GM12872 (cell line): Measurements from ENCODE around the gene PLXNA4.

Experiments used
- TF ChIP-seq, protein P1 (sequence below): IDR thresholded peaks from 3 replicates; pipeline ENCODE4 v1.5.1; 2011; ENCODE audit warnings: low read depth, mild to moderate bottlenecking, low read length, moderate library complexity; ENCODE audit not compliant: insufficient read depth

Gene PLXNA4

DNA sequence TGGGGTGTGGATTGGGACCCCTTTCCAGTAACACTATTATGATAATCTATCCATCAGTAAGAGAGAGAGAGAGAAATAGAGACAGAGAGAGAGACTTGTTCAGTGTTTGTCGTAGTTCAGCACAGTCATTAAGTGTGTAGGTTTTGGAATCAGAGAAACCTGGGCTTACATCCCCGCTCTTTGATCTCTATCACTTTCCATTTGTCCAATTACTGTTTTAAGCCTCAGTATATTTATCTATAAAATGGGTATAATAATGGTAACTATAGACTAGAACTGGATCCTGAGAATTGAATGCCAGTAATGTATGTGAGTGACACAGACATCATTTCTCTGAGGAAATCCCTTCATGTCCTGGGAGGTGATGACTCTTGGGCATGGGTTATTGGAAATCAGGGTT is 460.5 kb downstream of the PLXNA4 start:
- TF ChIP-seq, protein P1, sequence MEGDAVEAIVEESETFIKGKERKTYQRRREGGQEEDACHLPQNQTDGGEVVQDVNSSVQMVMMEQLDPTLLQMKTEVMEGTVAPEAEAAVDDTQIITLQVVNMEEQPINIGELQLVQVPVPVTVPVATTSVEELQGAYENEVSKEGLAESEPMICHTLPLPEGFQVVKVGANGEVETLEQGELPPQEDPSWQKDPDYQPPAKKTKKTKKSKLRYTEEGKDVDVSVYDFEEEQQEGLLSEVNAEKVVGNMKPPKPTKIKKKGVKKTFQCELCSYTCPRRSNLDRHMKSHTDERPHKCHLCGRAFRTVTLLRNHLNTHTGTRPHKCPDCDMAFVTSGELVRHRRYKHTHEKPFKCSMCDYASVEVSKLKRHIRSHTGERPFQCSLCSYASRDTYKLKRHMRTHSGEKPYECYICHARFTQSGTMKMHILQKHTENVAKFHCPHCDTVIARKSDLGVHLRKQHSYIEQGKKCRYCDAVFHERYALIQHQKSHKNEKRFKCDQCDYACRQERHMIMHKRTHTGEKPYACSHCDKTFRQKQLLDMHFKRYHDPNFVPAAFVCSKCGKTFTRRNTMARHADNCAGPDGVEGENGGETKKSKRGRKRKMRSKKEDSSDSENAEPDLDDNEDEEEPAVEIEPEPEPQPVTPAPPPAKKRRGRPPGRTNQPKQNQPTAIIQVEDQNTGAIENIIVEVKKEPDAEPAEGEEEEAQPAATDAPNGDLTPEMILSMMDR = no peak

DNA sequence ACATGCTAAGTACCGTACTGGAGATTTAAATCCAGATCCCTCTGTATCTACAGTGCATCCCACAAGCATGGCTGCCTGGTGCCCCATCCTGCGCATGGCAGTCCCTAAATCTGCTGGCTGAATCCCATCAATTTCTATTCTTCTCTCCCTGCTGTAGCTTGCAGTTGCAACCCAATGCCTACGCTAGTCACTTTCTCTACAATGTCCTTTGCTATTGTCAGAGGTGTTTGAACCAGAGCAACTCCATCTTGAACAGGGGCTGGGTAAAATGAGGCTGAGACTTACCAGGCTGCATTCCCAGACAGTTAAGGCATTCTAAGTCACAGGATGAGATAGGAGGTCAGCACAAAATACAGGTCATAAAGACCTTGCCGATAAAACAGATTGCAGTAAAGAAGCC is 461.2 kb downstream of the PLXNA4 start:
- TF ChIP-seq, protein P1 = no peak

DNA sequence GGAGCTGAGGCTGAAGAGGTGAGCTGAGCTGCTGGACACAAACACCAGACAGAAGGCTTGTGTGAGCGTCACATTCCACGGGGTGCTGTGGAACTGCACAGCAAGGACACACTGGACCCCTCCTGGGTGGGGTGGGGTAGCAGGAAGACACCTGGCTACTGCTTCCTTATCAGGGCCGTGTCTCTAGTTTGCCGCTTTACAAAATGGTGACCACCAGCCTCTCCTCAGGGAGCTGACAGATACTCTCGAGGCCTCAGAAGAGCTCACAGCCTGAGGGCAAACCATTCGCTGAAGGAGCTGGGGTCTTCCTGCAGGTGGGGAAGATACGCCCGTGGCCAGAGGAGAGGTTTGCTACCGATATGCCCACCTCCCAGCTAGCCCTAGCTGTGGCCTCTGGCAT is 461.9 kb downstream of the PLXNA4 start:
- TF ChIP-seq, protein P1 = no peak

DNA sequence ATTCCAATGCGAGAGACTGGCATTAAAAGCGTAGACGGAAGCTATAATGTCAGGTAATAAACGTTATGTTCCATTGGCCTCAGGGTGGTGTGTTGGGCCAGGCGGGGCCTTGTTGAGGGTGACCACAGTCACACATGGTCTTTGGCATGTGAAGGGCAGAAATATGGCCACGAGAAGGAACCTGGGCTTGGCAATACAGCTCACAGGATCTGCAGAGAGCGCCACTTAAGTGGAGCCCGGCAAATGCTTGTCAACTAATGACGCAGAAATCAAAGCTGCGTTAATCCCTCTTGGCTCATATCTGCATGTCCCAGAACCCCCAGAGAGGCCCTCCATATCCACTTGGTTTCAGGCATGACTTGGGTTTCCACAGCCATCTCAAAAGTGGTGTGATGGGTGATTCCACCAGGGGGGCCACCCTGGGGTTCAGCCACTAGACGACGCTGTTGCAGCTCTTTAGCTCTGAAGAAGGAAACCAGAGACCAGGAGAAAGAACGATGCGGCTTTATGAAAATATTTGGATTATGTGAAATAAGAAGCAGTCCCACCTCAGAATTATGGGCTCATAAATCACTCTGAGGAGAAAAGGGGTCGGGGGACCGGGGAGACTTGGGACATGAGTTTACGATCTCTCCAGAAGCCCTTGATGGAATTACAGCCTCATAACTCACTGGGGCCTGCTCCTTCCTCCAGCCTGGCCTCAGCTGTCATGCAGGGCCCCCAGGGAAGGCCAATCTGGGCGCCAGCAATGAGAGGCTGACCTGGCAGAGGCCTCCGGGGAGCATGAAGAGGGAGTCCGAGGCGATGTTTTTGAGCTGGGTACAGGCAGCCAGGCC is 462.5 kb downstream of the PLXNA4 start:
- TF ChIP-seq, protein P1 = no peak

DNA sequence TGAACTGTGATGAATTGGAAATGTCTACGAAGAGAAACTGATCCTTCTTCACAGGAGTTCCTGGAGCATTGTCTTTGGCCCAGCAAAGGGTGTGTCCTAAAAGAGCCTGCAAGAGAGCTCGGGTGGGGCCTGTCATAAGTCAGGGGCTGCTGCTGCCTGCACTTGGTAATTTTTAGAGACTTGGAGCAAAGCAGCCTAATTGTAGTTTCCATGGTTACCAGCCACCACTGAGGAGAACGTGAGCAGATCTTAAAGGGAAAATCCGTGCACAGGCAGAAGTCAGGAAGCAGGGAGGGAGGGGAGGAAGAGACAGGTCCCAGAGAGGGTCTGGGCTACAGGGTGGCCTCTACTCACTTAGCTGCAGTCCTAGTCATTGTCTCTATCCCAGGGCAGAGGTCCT is 463.6 kb downstream of the PLXNA4 start:
- TF ChIP-seq, protein P1 = no peak

DNA sequence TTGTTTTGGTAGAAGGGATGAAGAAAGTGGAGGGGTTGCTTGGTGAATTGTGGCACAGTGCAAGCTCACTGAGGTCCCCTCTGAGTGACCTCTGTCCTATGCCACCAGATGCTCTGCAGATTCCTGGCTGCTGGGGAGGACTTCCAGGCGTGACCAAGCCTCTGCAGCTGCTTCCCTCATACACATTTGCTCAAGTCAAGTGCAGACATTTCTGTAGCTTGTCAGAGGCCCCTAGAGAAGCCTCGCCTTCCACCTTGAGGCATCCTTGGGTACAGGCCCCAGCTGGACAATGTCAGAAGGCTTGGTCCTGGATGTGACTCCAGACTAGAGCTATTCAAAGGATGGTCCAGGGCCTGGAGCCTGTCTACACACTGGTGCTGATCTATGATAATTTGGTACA is 464.2 kb downstream of the PLXNA4 start:
- TF ChIP-seq, protein P1 = no peak

DNA sequence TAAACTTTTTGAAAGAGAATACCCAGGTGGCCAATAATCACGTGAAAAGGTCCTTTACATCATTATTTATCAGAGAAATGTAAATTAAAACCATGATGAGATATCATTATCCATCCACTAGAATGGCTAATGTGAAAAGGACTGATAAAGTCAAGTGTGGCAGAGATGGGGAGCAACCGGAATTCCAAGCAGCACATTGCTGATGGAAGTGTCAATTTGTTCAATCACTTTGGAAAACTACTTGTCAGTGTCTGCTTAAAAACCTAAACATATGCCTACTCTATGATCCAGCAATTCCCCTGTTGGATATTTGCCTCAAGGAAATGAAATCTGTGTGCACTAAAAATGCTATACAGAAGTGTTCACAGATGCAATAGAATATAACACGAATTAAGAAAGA is 465.6 kb downstream of the PLXNA4 start:
- TF ChIP-seq, protein P1 = no peak
